Rectal smooth muscle tissue (tissue), 1 donor: Measurements from ENCODE around the gene DPH2.

ENCODE experiments used
- H3K27ac ChIP-seq: one replicate; pipeline ENCODE4 v1.7.0; 2013; ENCODE audit warnings: low read depth, low read length, inconsistent platforms
- H3K27me3 ChIP-seq: one replicate; pipeline ENCODE4 v1.7.0; 2013; ENCODE audit warnings: low read length; ENCODE audit not compliant: control insufficient read depth, insufficient read depth
- H3K36me3 ChIP-seq: one replicate; pipeline ENCODE4 v1.7.0; 2013; ENCODE audit warnings: low read length; ENCODE audit not compliant: control insufficient read depth, insufficient read depth
- H3K4me1 ChIP-seq: one replicate; pipeline ENCODE4 v1.7.0; 2013; ENCODE audit warnings: low read length; ENCODE audit not compliant: control insufficient read depth, insufficient read depth
- H3K4me3 ChIP-seq: one replicate; pipeline ENCODE4 v1.7.0; 2013; ENCODE audit warnings: low read length
- H3K9ac ChIP-seq: one replicate; pipeline ENCODE4 v1.7.0; 2013; ENCODE audit warnings: low read length

Gene DPH2

DNA sequence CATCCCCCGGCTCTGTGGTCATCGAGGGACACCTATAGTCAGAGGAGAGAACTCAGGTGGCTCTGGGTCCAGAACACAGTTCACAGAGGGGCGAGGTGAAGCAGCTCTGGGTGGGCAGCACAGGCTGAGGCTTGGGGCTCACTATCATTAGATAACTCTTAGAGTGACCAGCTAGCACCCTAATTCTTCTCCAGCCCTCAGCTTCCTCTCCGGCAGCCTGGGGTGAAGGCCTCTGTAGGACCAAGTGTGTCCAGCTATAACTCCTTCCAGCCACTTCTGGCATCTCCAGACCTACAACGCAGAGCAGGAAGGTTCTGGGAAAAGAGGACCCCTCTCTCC lies 34.9 kb upstream of the DPH2 start:
- no peaks in the 10 kb centered on the region for H3K27me3 ChIP-seq
- H3K27ac ChIP-seq = no peak overlapping the region
- no peak overlapping the region for H3K4me3 ChIP-seq
- H3K9ac ChIP-seq = no peak overlapping the region
- H3K4me1 ChIP-seq = peaks cover 3% of the 10 kb centered on the region
- no peaks in the 10 kb centered on the region for H3K36me3 ChIP-seq

- no peak overlapping the region for H3K27ac ChIP-seq
- H3K4me3 ChIP-seq = peak overlapping the region; percentile 62
- H3K9ac ChIP-seq = no peak overlapping the region
- no peaks in the 10 kb centered on the region for H3K27me3 ChIP-seq
- no peaks in the 10 kb centered on the region for H3K36me3 ChIP-seq
- H3K4me1 ChIP-seq = peaks cover 3% of the 10 kb centered on the region
Measured at GRCh38 chr1:43935711-43936427, 33.9 kb upstream of the DPH2 start.

- H3K36me3 ChIP-seq = no peaks in the 10 kb centered on the region
- no peaks in the 10 kb centered on the region for H3K27me3 ChIP-seq
- H3K27ac ChIP-seq = no peak overlapping the region
- H3K4me1 ChIP-seq = peaks cover 3% of the 10 kb centered on the region
- H3K9ac ChIP-seq = no peak overlapping the region
- peak overlapping the region; percentile 44 for H3K4me3 ChIP-seq
Measured at GRCh38 chr1:43936431-43937151, 33.2 kb upstream of the DPH2 start.

DNA sequence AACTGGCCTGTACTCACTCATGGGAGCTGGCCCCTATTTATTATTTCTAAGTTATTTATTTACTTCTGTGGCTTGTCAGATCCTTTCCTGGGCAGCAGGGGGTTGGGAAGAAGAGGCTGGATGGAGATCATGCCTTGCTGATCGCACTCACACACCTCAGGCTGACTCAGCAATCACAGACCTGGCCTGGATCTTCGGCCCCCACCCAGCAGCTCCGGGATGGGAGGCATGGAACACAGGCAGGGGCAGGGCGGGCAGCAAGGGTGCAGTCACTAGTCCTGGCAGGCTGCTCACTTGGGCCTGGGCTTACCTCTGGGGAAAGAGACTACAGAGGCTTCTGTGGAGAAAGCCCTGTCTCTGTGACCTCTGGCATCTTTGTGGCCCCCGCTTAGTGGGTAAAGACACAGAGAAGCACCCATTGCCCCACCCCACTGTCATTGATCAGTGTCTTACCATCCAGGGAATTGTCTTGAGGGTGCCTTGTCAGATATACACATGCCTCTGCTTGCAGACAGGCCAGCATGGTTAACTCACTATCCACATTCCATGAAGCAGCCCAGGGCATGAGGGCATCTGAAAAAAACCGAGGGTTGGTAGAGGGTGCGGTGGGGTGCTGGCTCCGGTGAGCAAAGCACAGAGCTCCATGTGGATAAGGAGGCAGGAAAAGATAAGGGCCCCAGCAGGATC lies 32.5 kb upstream of the DPH2 start:
- Histone ChIP-seq H3K9ac (no peak overlapping the region), H3K27ac (no peak overlapping the region), H3K4me3 (no peak overlapping the region), H3K27me3 (no peaks in the 10 kb centered on the region), H3K4me1 (peaks cover 3% of the 10 kb centered on the region), H3K36me3 (no peaks in the 10 kb centered on the region)

- Histone ChIP-seq H3K9ac (no peak overlapping the region), H3K27ac (no peak overlapping the region), H3K36me3 (peaks cover 4% of the 10 kb centered on the region)
Measured at GRCh38 chr1:43938383-43938782, 31.4 kb upstream of the DPH2 start.

GRCh38 chr1:43938892-43939587 lies 30.8 kb upstream of the DPH2 start:
- Histone ChIP-seq H3K27ac (no peak overlapping the region), H3K9ac (no peak overlapping the region), H3K27me3 (no peaks in the 10 kb centered on the region), H3K4me1 (peaks cover 3% of the 10 kb centered on the region), H3K36me3 (peaks cover 4% of the 10 kb centered on the region), H3K4me3 (no peak overlapping the region)

More at GRCh38 chr1:43938383-43938782, 31.4 kb upstream of the DPH2 start:
- peaks cover 3% of the 10 kb centered on the region for H3K4me1 ChIP-seq
- no peaks in the 10 kb centered on the region for H3K27me3 ChIP-seq
- no peak overlapping the region for H3K4me3 ChIP-seq

GRCh38 chr1:43942411-43942810 lies 27.4 kb upstream of the DPH2 start:
- Histone ChIP-seq H3K9ac (no peak overlapping the region), H3K27ac (no peak overlapping the region), H3K4me1 (peaks cover 11% of the 10 kb centered on the region), H3K36me3 (peaks cover 4% of the 10 kb centered on the region), H3K27me3 (no peaks in the 10 kb centered on the region), H3K4me3 (no peak overlapping the region)

GRCh38 chr1:43944860-43945259 lies 24.9 kb upstream of the DPH2 start:
- H3K27ac ChIP-seq = no peak overlapping the region
- H3K36me3 ChIP-seq = peaks cover 5% of the 10 kb centered on the region
- no peak overlapping the region for H3K9ac ChIP-seq
- no peak overlapping the region for H3K4me3 ChIP-seq
- H3K4me1 ChIP-seq = peaks cover 23% of the 10 kb centered on the region
- no peaks in the 10 kb centered on the region for H3K27me3 ChIP-seq

DNA sequence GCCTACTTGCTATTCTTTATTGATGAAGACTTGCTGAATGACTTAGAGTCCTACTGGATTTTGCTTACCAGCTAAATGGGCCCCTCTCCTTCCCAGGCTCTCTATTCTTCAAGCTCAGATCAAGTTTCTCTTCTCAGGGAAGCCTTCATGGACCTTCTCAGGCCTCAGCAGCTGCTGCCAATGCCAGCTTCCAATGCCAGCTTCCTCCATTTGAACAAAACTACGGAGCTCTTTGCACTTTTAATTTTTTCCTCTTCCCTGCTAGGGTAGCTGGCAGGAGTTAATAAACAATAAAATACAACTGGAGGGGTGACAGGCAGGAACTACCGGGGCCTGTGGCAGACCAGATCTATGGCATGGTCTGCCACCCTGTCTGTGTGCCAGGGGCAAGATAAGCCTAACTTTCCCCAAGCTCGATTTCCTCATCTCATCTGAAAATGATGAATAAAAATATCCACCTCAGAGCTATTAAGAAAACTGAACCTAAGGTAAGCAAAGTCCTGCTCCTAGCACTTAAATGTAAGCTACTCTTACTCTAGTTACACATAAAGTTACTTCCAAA lies 24.1 kb upstream of the DPH2 start:
- Histone ChIP-seq H3K4me1 (peaks cover 23% of the 10 kb centered on the region), H3K27ac (peak overlapping the region; percentile 99), H3K4me3 (peak overlapping the region; percentile 100), H3K9ac (peak overlapping the region; percentile 80), H3K36me3 (peaks cover 11% of the 10 kb centered on the region), H3K27me3 (no peaks in the 10 kb centered on the region)

DNA sequence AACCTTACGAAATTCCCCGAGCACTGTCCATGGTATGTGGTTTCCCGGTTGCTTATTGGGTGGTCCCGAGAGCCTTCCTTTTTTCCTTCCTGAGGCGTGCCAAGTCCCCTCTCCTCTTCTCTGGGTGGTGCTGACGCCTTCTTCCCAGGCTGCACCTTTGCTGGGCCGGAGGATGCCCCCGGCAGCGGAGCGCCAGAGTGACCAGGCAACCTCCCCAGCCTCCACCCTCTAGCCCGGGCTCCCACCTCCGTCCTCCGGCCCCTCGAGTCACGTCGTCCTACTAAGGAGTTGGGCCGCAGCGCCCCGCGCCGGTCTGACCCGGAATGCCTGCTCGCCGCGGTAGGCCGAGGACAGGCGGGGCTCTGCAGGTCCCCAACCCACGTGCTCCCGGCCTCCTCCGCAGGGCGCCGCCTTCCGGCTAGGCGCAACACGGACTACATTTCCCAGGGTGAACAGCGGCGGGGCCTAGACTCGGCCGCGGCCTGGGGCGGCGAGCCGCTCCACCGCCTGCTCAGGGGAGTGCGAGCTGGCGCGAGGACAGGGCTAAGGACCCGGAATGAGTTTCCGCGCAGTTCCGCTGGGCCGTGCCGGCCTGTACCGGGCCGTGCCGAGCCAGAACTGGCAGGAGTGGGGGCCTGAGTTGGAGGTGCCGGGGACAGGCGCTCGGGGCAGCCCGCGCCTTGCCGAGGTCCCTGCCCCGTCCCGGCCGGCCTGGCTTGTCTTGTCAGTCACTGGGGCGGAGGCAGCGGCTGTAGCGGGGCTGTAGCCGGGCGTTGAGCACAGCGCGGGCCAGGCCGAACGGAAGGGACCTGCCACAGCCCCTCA lies 23.4 kb upstream of the DPH2 start, which contains the start of gene IPO13:
Gene IPO13, plus strand, starts transcription at position 715 of the 825 bp plus-strand sequence. CDS start 651 bp downstream, outside the sequence.
- Histone ChIP-seq H3K27ac (peak within 1 kb of the TSS; percentile 99), H3K9ac (peak within 1 kb of the TSS; percentile 94), H3K4me1 (peaks cover 23% of the 10 kb centered on the region), H3K4me3 (peak within 1 kb of the TSS; percentile 100), H3K27me3 (no peaks in the 10 kb centered on the region), H3K36me3 (peaks cover 11% of the 10 kb centered on the region)

- peaks cover 23% of the 10 kb centered on the region for H3K4me1 ChIP-seq
Measured at GRCh38 chr1:43947061-43947873, 22.5 kb upstream of the DPH2 start.

More at GRCh38 chr1:43947061-43947873, 22.5 kb upstream of the DPH2 start:
- no peaks in the 10 kb centered on the region for H3K27me3 ChIP-seq
- peak overlapping the region; percentile 99 for H3K27ac ChIP-seq
- H3K4me3 ChIP-seq = peak overlapping the region; percentile 100
- peak overlapping the region; percentile 94 for H3K9ac ChIP-seq
- H3K36me3 ChIP-seq = peaks cover 11% of the 10 kb centered on the region
